GM10266 (cell line): ENCODE data around the gene OR52L1.
"Not testable (repeated sequence)": the region's sequence is repeated elsewhere in the genome, so short reads cannot be mapped to it uniquely, and the experiment has no call there.

Experiments
- DNase-seq: peaks from one replicate; pipeline ENCODE4 v3.0.0; 2012; ENCODE audit errors: extremely low spot score
- CTCF ChIP-seq: IDR thresholded peaks from 2 replicates; pipeline ENCODE4 v1.5.1; 2012; ENCODE audit warnings: mild to moderate bottlenecking, low read depth; ENCODE audit not compliant: control insufficient read depth, insufficient read depth; ENCODE audit errors: missing control alignments

OR52L1 gene

GRCh38 chr11:5983443-5983842 is 3.3 kb downstream of the OR52L1 start:
- DNase-seq = no peak
- TF ChIP-seq CTCF = no peak

- no peak for TF ChIP-seq CTCF
- DNase-seq = no peak
Measured at GRCh38 chr11:5973530-5973929, 13.3 kb downstream of the OR52L1 start.

- TF ChIP-seq CTCF = no peak
- no peak for DNase-seq
Measured at GRCh38 chr11:5968394-5968793, 18.4 kb downstream of the OR52L1 start, which contains the start of gene OR56A5. TSS of gene OR56A5 (minus strand) at chr11:5968494. CDS start at chr11:5968494, 0 bp downstream.

GRCh38 chr11:5967708-5968107 is 19.1 kb downstream of the OR52L1 start:
- no peak for DNase-seq
- no peak for TF ChIP-seq CTCF

GRCh38 chr11:5966958-5967357 is 19.8 kb downstream of the OR52L1 start:
- no peak for TF ChIP-seq CTCF
- DNase-seq = no peak

GRCh38 chr11:5960704-5961320 is 26.0 kb downstream of the OR52L1 start:
- DNase-seq = not testable (repeated sequence)

- no peak for TF ChIP-seq CTCF
- no peak for DNase-seq
Measured at GRCh38 chr11:5955586-5955985, 31.2 kb downstream of the OR52L1 start.

- DNase-seq = no peak
- no peak for TF ChIP-seq CTCF
Measured at GRCh38 chr11:5941951-5942350, 44.8 kb downstream of the OR52L1 start, which contains the start of gene OR56A3. TSS of gene OR56A3 (plus strand) at chr11:5942251. CDS start at chr11:5947347, 5,096 bp downstream.
